ENCODE data around the gene COPS6. TPM values are rescaled to one million over a fixed set of nuclear protein-coding genes. Genes with fewer than 3 reads are reported as not detected.

The COPS6 gene
- total and polyA plus RNA-seq, 4 donors = 28.7 to 63.2 (median 46.8) TPM

- TF ChIP-seq CTCF (IDR thresholded peaks at IDR 0.05; ENCODE audit: low read depth, low read length, missing input control) = no peak
Measured at GRCh38 chr7:100105534-100105933, 16.8 kb downstream of the COPS6 start (continued).

GRCh38 chr7:100106633-100107032 lies 17.9 kb downstream of the COPS6 start:
- H3K9me3 ChIP-seq (ENCODE audit: control insufficient read depth in 4 of 4, low read length in 3 of 4) = no peaks in the 10 kb centered on the region
- WGBS = 87% methylated on average over 17 of the region's 17 CpGs
- no peak overlapping the region for H3K27ac ChIP-seq (ENCODE audit: low read depth in 1 of 2, low read length in 2 of 2)
- no peak overlapping the region for H3K9ac ChIP-seq (ENCODE audit: low read depth in 1 of 2, low read length in 2 of 2)
- peaks cover 0 to 4% (median 2%) of the 10 kb centered on the region in 4 donors for H3K4me1 ChIP-seq (ENCODE audit: control insufficient read depth in 4 of 4, insufficient read depth in 4 of 4, low read length in 3 of 4)
- TF ChIP-seq HNF4A (conservative IDR thresholded peaks at IDR 0.05) = no peak
- TF ChIP-seq RAD21 (IDR thresholded peaks at IDR 0.05) = no peak
- TF ChIP-seq ATF3 (IDR thresholded peaks at IDR 0.05) = no peak
- TF ChIP-seq ZBTB33 (IDR thresholded peaks at IDR 0.05) = no peak
- TF ChIP-seq RXRA (IDR thresholded peaks at IDR 0.05) = no peak
- TF ChIP-seq MAX (IDR thresholded peaks at IDR 0.05) = no peak
- no peak for TF ChIP-seq REST (IDR thresholded peaks at IDR 0.05)
- TF ChIP-seq CTCF (IDR thresholded peaks at IDR 0.05; ENCODE audit: low read depth, low read length, missing input control) = no peak
- TF ChIP-seq TAF1 (conservative IDR thresholded peaks at IDR 0.05) = no peak
- TF ChIP-seq SP1 (IDR thresholded peaks at IDR 0.05) = no peak
- no peak for TF ChIP-seq HNF4G (IDR thresholded peaks at IDR 0.05)
- no peak for TF ChIP-seq YY1 (IDR thresholded peaks at IDR 0.05)
- H3K36me3 ChIP-seq (ENCODE audit: control insufficient read depth in 4 of 4, insufficient read depth in 3 of 4, low read depth in 1 of 4, low read length in 3 of 4) = peaks cover 3 to 44% (median 26%) of the 10 kb centered on the region in 4 donors
- no peak for DNase-seq (ENCODE audit: low spot score)
- H3K27me3 ChIP-seq (ENCODE audit: control insufficient read depth in 4 of 4, insufficient read depth in 4 of 4, low read length in 3 of 4) = no peaks in the 10 kb centered on the region
- no peak overlapping the region for H3K4me3 ChIP-seq (ENCODE audit: low read depth in 1 of 3, low read length in 3 of 3)
